ENCODE data around the gene COL23A1.

The COL23A1 gene

GRCh38 chr5:178356431-178356872 lies 233.7 kb downstream of the COL23A1 start:
- no peak for DNase-seq (ENCODE audit: low spot score)

- no peak for DNase-seq (ENCODE audit: low spot score)
These were observed 234.5 kb downstream of the COL23A1 start for GRCh38 chr5:178355671-178356070.

- DNase-seq (ENCODE audit: low spot score) = no peak
These were observed 236.7 kb downstream of the COL23A1 start for GRCh38 chr5:178353461-178353860.

- no peak for DNase-seq (ENCODE audit: low spot score)
These were observed 238.2 kb downstream of the COL23A1 start for GRCh38 chr5:178352035-178352349.

GRCh38 chr5:178351221-178352034 lies 238.8 kb downstream of the COL23A1 start:
- DNase-seq (ENCODE audit: low spot score) = no peak

- no peak for DNase-seq (ENCODE audit: low spot score)
These were observed 239.6 kb downstream of the COL23A1 start for GRCh38 chr5:178350361-178351220.

- DNase-seq (ENCODE audit: low spot score) = no peak
These were observed 240.4 kb downstream of the COL23A1 start for GRCh38 chr5:178349625-178350353.

GRCh38 chr5:178349075-178349511 lies 241.1 kb downstream of the COL23A1 start:
- DNase-seq (ENCODE audit: low spot score) = no peak

GRCh38 chr5:178348356-178349074 lies 241.7 kb downstream of the COL23A1 start:
- DNase-seq (ENCODE audit: low spot score) = no peak

- DNase-seq (ENCODE audit: low spot score) = no peak
These were observed 242.2 kb downstream of the COL23A1 start for GRCh38 chr5:178347956-178348355.

- no peak for DNase-seq (ENCODE audit: low spot score)
These were observed 243.4 kb downstream of the COL23A1 start for GRCh38 chr5:178346607-178347334.

GRCh38 chr5:178343306-178343705 lies 246.9 kb downstream of the COL23A1 start:
- no peak for DNase-seq (ENCODE audit: low spot score)

- no peak for DNase-seq (ENCODE audit: low spot score)
These were observed 248.4 kb downstream of the COL23A1 start for GRCh38 chr5:178341851-178342140.

- DNase-seq (ENCODE audit: low spot score) = no peak
These were observed 248.9 kb downstream of the COL23A1 start for GRCh38 chr5:178341091-178341850.

- DNase-seq (ENCODE audit: low spot score) = no peak
These were observed 249.6 kb downstream of the COL23A1 start for GRCh38 chr5:178340637-178341036.

GRCh38 chr5:178340187-178340586 lies 250.0 kb downstream of the COL23A1 start:
- DNase-seq (ENCODE audit: low spot score) = no peak

- no peak for DNase-seq (ENCODE audit: low spot score)
These were observed 250.9 kb downstream of the COL23A1 start for GRCh38 chr5:178339272-178339671.

GRCh38 chr5:178338750-178339144 lies 251.4 kb downstream of the COL23A1 start:
- no peak for DNase-seq (ENCODE audit: low spot score)

GRCh38 chr5:178338126-178338749 lies 252.0 kb downstream of the COL23A1 start:
- DNase-seq (ENCODE audit: low spot score) = no peak

GRCh38 chr5:178337334-178337741 lies 252.9 kb downstream of the COL23A1 start:
- no peak for DNase-seq (ENCODE audit: low spot score)

Data from CD4-positive, alpha-beta T cell treated with Interleukin-2 at 100 ng/mL for 4 hours (primary cell).